GM12878 (cell line): ENCODE data around the gene ADGRL3. TPM values are rescaled to one million over a fixed set of nuclear protein-coding genes. Genes with fewer than 3 reads are reported as not detected.

ENCODE experiments used
- ATAC-seq: fragments of 200-7000 bp; cut with Tn5 transposase; 3 replicates; pipeline ENCODE4 v1.9.1; 2020; ENCODE audit warnings: mild to moderate bottlenecking, moderate library complexity
- BruUV-seq: library from RNA; stranded (reverse); fragments of 400-500 nt; replicated peaks from 2 replicates; lab custom pipeline; 2021; lab: Mats Ljungman, UMichigan
- CTCF ChIA-PET: fragments of 300-600 bp; sonication (Branson Sonifier 250); formaldehyde crosslinking; extraction: SDS; loops from one replicate; lab custom pipeline; 2021; ENCODE audit warnings: inconsistent platforms; lab: Yijun Ruan, JAX
- POLR2A ChIA-PET: fragments of 350-600 bp; formaldehyde crosslinking; extraction: SDS; loops from one replicate; lab custom pipeline; 2021; ENCODE audit warnings: inconsistent platforms; lab: Charles Lee
- RAD21 ChIA-PET: fragments of 300-600 bp; sonication (Branson Sonifier 250); formaldehyde crosslinking; loops from one replicate; lab custom pipeline; 2023; ENCODE audit warnings: antibody characterized with exemption; ENCODE audit not compliant: unreplicated experiment; lab: Charles Lee
- SMC1A ChIA-PET: fragments of 300-600 bp; sonication (Branson Sonifier 250); formaldehyde crosslinking; loops from one replicate; lab custom pipeline; 2023; ENCODE audit not compliant: unreplicated experiment, uncharacterized antibody; lab: Charles Lee
- DNase-seq: peaks from one replicate; pipeline ENCODE4 v3.0.0-alpha.2; 2011; ENCODE audit warnings: low read depth, low spot score
- FAIRE-seq: peaks from 3 replicates; lab custom pipeline; 2011; peaks lifted over from hg19 to GRCh38; lab: Jason Lieb, UNC
- H2AFZ ChIP-seq: 2 replicates; pipeline ENCODE4 v1.6.0; 2011; ENCODE audit warnings: low read depth, low read length, control low read depth; ENCODE audit not compliant: control insufficient read depth
- H3K27ac ChIP-seq: 2 replicates; pipeline ENCODE4 v1.5.1; 2011; ENCODE audit warnings: control low read depth; ENCODE audit not compliant: control insufficient read depth, insufficient read depth
- H3K27me3 ChIP-seq, 2 experiments: replicated peaks in 1 of 2; 2 replicates each; pipeline versions ENCODE4 v1.6.0 to v1.6.1; 2011; ENCODE audit warnings: low read length in 1 of 2; ENCODE audit not compliant: control insufficient read depth in 2 of 2, insufficient read depth in 2 of 2
- H3K36me3 ChIP-seq, 2 experiments: 2 replicates each; pipeline ENCODE4 v1.5.1; 2011; ENCODE audit warnings: low read length in 1 of 2; ENCODE audit not compliant: control insufficient read depth in 2 of 2, insufficient read depth in 2 of 2
- H3K4me1 ChIP-seq: 2 replicates; pipeline ENCODE4 v1.6.1; 2011; ENCODE audit warnings: mild to moderate bottlenecking, low read length, moderate library complexity, mixed read lengths; ENCODE audit not compliant: control insufficient read depth, insufficient read depth
- H3K4me2 ChIP-seq: 2 replicates; pipeline ENCODE4 v1.6.0; 2011; ENCODE audit warnings: control low read depth; ENCODE audit not compliant: control insufficient read depth, insufficient read depth
- H3K4me3 ChIP-seq: fragments of 200-600 bp; sonication (generic); 2 replicates; pipeline ENCODE4 v1.5.1; 2016
- H3K79me2 ChIP-seq: 2 replicates; pipeline ENCODE4 v1.6.0; 2011; ENCODE audit warnings: low read length; ENCODE audit not compliant: control insufficient read depth, insufficient read depth
- H3K9ac ChIP-seq: 2 replicates; pipeline ENCODE4 v1.8.0; 2011; ENCODE audit warnings: low read length, control low read depth, mixed read lengths; ENCODE audit not compliant: control insufficient read depth, insufficient read depth
- H3K9me3 ChIP-seq: replicated peaks from 3 replicates; pipeline ENCODE4 v1.5.1; 2011; ENCODE audit warnings: mild to moderate bottlenecking, low read length; ENCODE audit not compliant: control insufficient read depth, insufficient read depth
- H4K20me1 ChIP-seq: 2 replicates; pipeline ENCODE4 v1.6.0; 2011; ENCODE audit not compliant: control insufficient read depth, insufficient read depth
- TCF3 ChIP-seq: IDR thresholded peaks from 2 replicates; pipeline ENCODE4 v1.6.1; 2012; ENCODE audit warnings: low read depth, mild to moderate bottlenecking, low read length, borderline replicate concordance; ENCODE audit not compliant: insufficient read depth
- ZNF687 ChIP-seq: fragments of 450-650 bp; IDR thresholded peaks from 2 replicates; pipeline ENCODE4 v1.6.1; 2017; ENCODE audit warnings: mild to moderate bottlenecking, moderate library complexity
- WGBS: methylation state at CpG from one replicate; pipeline ENCODE4 v1.1.6; 2016; ENCODE audit warnings: low lambda C conversion rate; ENCODE audit not compliant: insufficient replicate concordance, insufficient coverage; ENCODE audit errors: missing lambda C conversion rate; 5-methylcytosine and 5-hydroxymethylcytosine counted together
- in situ Hi-C: fragments of 300-500 bp; cut with MboI; formaldehyde crosslinking; loops from 9 replicates; pipeline ENCODE4 v1.14.3; 2018; ENCODE audit warnings: mixed read lengths
- intact Hi-C: fragments of 100-400 bp; cut with micrococcal nuclease; formaldehyde crosslinking; loops from one replicate; pipeline ENCODE4 v1.14.2; 2022; ENCODE audit not compliant: unreplicated experiment
- polyA plus RNA-seq, 11 experiments: library from polyadenylated mRNA; depleted of rRNA in 4 of 11; unstranded in 6 of 11; stranded (reverse) in 5 of 11; fragments of >200 nt; fragmentation: Nextera tagmentation in 4 of 11; fragmentation: Illumina TruSeq in 1 of 11; extraction: Ambion mirVana in 4 of 11; extraction: Trizol in 1 of 11; gene quantifications; 1 replicate in 1 of 11; 2 replicates in 10 of 11; pipeline versions ENCODE4 v1.2.1 to v1.2.3, GENCODE V29; 2011 to 2016; ENCODE audit warnings: inconsistent platforms in 2 of 11, missing spikeins in 2 of 11, low read depth in 1 of 11
- total RNA-seq, 4 experiments: library from RNA; depleted of rRNA in 3 of 4; stranded (reverse); fragments of >200 nt in 3 of 4; fragmentation: Illumina TruSeq in 1 of 4; extraction: Trizol in 1 of 4; gene quantifications; 2 replicates each; pipeline versions ENCODE4 v1.2.1 to v1.2.3, GENCODE V29; 2013 to 2021
- TF ChIP-seq, protein P1 (sequence below): IDR thresholded peaks from 2 replicates; pipeline ENCODE4 v1.6.1; 2012; ENCODE audit warnings: improper control_type of control experiment, low read depth, low read length; ENCODE audit not compliant: insufficient replicate concordance

ADGRL3 gene
- total and polyA plus RNA-seq, 10 of the 15 experiments (the other 5 are each of a cell fraction or from before 2014, with no cell fraction given) = 1.1 TPM; not detected in 9

GRCh38 chr4:61734409-61734808, 534.3 kb downstream of the ADGRL3 start:
- H3K4me1 ChIP-seq = no peaks in the 10 kb centered on the region
- FAIRE-seq (no peak), DNase-seq (no peak), ATAC-seq (no peak)
- no peaks in the 10 kb centered on the region for H3K27me3 ChIP-seq
- no peaks in the 10 kb centered on the region for H4K20me1 ChIP-seq
- no peak overlapping the region for H3K9ac ChIP-seq
- H3K36me3 ChIP-seq = no peaks in the 10 kb centered on the region
- BruUV-seq = no TSS peak
- ChIA-PET RAD21 (no interaction called here), POLR2A (no interaction called here), SMC1A (no interaction called here), CTCF (interaction anchor here (1.3 kb wide), 1 partner anchor 28 kb away, joined by 3 read pairs; no protein-coding TSS in a partner anchor)
- no peaks in the 10 kb centered on the region for H3K9me3 ChIP-seq
- intact Hi-C loops (no loop called here), in situ Hi-C loops (no loop called here)
- WGBS = 26% methylated on average over 2 of the region's 2 CpGs
- no peaks in the 10 kb centered on the region for H3K79me2 ChIP-seq
- no peak overlapping the region for H3K27ac ChIP-seq
- TF ChIP-seq, protein P1, sequence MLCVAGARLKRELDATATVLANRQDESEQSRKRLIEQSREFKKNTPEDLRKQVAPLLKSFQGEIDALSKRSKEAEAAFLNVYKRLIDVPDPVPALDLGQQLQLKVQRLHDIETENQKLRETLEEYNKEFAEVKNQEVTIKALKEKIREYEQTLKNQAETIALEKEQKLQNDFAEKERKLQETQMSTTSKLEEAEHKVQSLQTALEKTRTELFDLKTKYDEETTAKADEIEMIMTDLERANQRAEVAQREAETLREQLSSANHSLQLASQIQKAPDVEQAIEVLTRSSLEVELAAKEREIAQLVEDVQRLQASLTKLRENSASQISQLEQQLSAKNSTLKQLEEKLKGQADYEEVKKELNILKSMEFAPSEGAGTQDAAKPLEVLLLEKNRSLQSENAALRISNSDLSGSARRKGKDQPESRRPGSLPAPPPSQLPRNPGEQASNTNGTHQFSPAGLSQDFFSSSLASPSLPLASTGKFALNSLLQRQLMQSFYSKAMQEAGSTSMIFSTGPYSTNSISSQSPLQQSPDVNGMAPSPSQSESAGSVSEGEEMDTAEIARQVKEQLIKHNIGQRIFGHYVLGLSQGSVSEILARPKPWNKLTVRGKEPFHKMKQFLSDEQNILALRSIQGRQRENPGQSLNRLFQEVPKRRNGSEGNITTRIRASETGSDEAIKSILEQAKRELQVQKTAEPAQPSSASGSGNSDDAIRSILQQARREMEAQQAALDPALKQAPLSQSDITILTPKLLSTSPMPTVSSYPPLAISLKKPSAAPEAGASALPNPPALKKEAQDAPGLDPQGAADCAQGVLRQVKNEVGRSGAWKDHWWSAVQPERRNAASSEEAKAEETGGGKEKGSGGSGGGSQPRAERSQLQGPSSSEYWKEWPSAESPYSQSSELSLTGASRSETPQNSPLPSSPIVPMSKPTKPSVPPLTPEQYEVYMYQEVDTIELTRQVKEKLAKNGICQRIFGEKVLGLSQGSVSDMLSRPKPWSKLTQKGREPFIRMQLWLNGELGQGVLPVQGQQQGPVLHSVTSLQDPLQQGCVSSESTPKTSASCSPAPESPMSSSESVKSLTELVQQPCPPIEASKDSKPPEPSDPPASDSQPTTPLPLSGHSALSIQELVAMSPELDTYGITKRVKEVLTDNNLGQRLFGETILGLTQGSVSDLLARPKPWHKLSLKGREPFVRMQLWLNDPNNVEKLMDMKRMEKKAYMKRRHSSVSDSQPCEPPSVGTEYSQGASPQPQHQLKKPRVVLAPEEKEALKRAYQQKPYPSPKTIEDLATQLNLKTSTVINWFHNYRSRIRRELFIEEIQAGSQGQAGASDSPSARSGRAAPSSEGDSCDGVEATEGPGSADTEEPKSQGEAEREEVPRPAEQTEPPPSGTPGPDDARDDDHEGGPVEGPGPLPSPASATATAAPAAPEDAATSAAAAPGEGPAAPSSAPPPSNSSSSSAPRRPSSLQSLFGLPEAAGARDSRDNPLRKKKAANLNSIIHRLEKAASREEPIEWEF = no peak
- TF ChIP-seq TCF3 = no peak
- TF ChIP-seq ZNF687 = no peak
- no peak overlapping the region for H3K4me2 ChIP-seq
- no peak overlapping the region for H3K4me3 ChIP-seq
- H2AFZ ChIP-seq = no peak overlapping the region
